Liver (tissue), 9 donors: Measurements from ENCODE around the gene CCDC77. TPM values are rescaled to one million over a fixed set of nuclear protein-coding genes. Genes with fewer than 3 reads are reported as not detected.

Experiments used
- DNase-seq: peaks from one replicate; pipeline ENCODE4 v3.0.0-alpha.2; 2017; ENCODE audit warnings: low spot score
- H3K27ac ChIP-seq, 2 donors: one replicate each; pipeline ENCODE4 v1.7.0; 2013; ENCODE audit warnings: inconsistent platforms in 2 of 2, low read length in 2 of 2, control low read depth in 1 of 2, low read depth in 1 of 2, mild to moderate bottlenecking in 1 of 2
- H3K27me3 ChIP-seq, 4 donors: one replicate each; pipeline versions ENCODE4 v1.6.1 to v1.7.0; 2013; ENCODE audit warnings: low read length in 3 of 4, inconsistent platforms in 1 of 4, mild to moderate bottlenecking in 1 of 4, moderate library complexity in 1 of 4; ENCODE audit not compliant: control insufficient read depth in 4 of 4, insufficient read depth in 4 of 4
- H3K36me3 ChIP-seq, 4 donors: one replicate each; pipeline versions ENCODE4 v1.6.1 to v1.7.0; 2013; ENCODE audit warnings: low read length in 3 of 4, mild to moderate bottlenecking in 3 of 4, low read depth in 1 of 4, moderate library complexity in 1 of 4; ENCODE audit not compliant: control insufficient read depth in 4 of 4, insufficient read depth in 3 of 4
- H3K4me1 ChIP-seq, 4 donors: one replicate each; pipeline versions ENCODE4 v1.6.1 to v1.7.0; 2013; ENCODE audit warnings: low read length in 3 of 4, mild to moderate bottlenecking in 3 of 4, moderate library complexity in 1 of 4; ENCODE audit not compliant: control insufficient read depth in 4 of 4, insufficient read depth in 4 of 4
- H3K4me3 ChIP-seq, 3 donors: one replicate each; pipeline versions ENCODE4 v1.6.1 to v1.7.0; 2013; ENCODE audit warnings: low read length in 3 of 3, control low read depth in 1 of 3, low read depth in 1 of 3, mild to moderate bottlenecking in 1 of 3
- H3K9ac ChIP-seq, 2 donors: one replicate each; pipeline ENCODE4 v1.7.0; 2013; ENCODE audit warnings: low read length in 2 of 2, mild to moderate bottlenecking in 2 of 2, moderate library complexity in 2 of 2, control low read depth in 1 of 2, low read depth in 1 of 2
- H3K9me3 ChIP-seq, 4 donors: one replicate each; pipeline versions ENCODE4 v1.6.1 to v1.7.0; 2013; ENCODE audit warnings: low read length in 3 of 4; ENCODE audit not compliant: control insufficient read depth in 4 of 4
- ATF3 ChIP-seq: IDR thresholded peaks from 2 replicates; pipeline ENCODE4 v1.6.1; 2016; ENCODE audit warnings: antibody characterized with exemption
- EGR1 ChIP-seq, 2 donors: IDR thresholded peaks; 2 replicates each; pipeline ENCODE4 v1.6.1; 2016 to 2018; ENCODE audit warnings: antibody characterized with exemption in 2 of 2, low read depth in 2 of 2
- FOXA1 ChIP-seq: IDR thresholded peaks from 2 replicates; pipeline ENCODE4 v1.6.1; 2016; ENCODE audit warnings: antibody characterized with exemption
- FOXA2 ChIP-seq: IDR thresholded peaks from 2 replicates; pipeline ENCODE4 v1.6.1; 2016; ENCODE audit warnings: antibody characterized with exemption
- HNF4A ChIP-seq, 2 donors: conservative IDR thresholded peaks; 2 replicates each; pipeline ENCODE4 v1.6.1; 2016; ENCODE audit warnings: antibody characterized with exemption in 2 of 2, mild to moderate bottlenecking in 2 of 2
- HNF4G ChIP-seq: IDR thresholded peaks from 2 replicates; pipeline ENCODE4 v1.6.1; 2016; ENCODE audit warnings: antibody characterized with exemption
- NR2F2 ChIP-seq: IDR thresholded peaks from 2 replicates; pipeline ENCODE4 v1.6.1; 2016; ENCODE audit warnings: antibody characterized with exemption
- RAD21 ChIP-seq, 2 donors: IDR thresholded peaks; 2 replicates each; pipeline ENCODE4 v1.6.1; 2016; ENCODE audit warnings: antibody characterized with exemption in 2 of 2, mild to moderate bottlenecking in 2 of 2
- REST ChIP-seq: IDR thresholded peaks from 2 replicates; pipeline ENCODE4 v1.6.1; 2016; ENCODE audit warnings: antibody characterized with exemption, mild to moderate bottlenecking
- RXRA ChIP-seq, 2 donors: IDR thresholded peaks; 2 replicates each; pipeline ENCODE4 v1.6.1; 2017 to 2018; ENCODE audit warnings: antibody characterized with exemption in 2 of 2, mild to moderate bottlenecking in 1 of 2
- SP1 ChIP-seq: IDR thresholded peaks from 2 replicates; pipeline ENCODE4 v1.6.1; 2018; ENCODE audit warnings: antibody characterized with exemption, mild to moderate bottlenecking
- TAF1 ChIP-seq: conservative IDR thresholded peaks from 2 replicates; pipeline ENCODE4 v1.6.1; 2016; ENCODE audit warnings: antibody characterized with exemption, mild to moderate bottlenecking
- YY1 ChIP-seq: IDR thresholded peaks from 2 replicates; pipeline ENCODE4 v1.6.1; 2016; ENCODE audit warnings: antibody characterized with exemption, mild to moderate bottlenecking
- ZBTB33 ChIP-seq: IDR thresholded peaks from 2 replicates; pipeline ENCODE4 v1.6.1; 2016; ENCODE audit warnings: antibody characterized with exemption
- WGBS: extraction: QIAGEN DNeasy Blood & Tissue Kit; methylation state at CpG from one replicate; pipeline ENCODE4 v1.1.7; 2013; 5-methylcytosine and 5-hydroxymethylcytosine counted together
- polyA plus RNA-seq, 2 donors: library from polyadenylated mRNA; stranded (reverse) in 1 of 2; unstranded in 1 of 2; fragments of 200-250 nt in 1 of 2; fragments of >200 nt in 1 of 2; fragmentation: Nextera tagmentation in 1 of 2; extraction: Ambion mirVana in 1 of 2; gene quantifications; one replicate each; pipeline versions ENCODE4 v1.2.1 to v1.2.3, GENCODE V29; 2013 to 2015
- total RNA-seq, 2 donors: library from RNA; depleted of rRNA; stranded (reverse); fragments of >200 nt; gene quantifications; one replicate each; pipeline ENCODE4 v1.2.3, GENCODE V29; 2014
- TF ChIP-seq, protein P1 (sequence below): fragments of 150-350 bp; IDR thresholded peaks from 2 replicates; pipeline ENCODE4 v1.5.1; 2017; ENCODE audit warnings: improper control_type of control experiment, low read depth, low read length; ENCODE audit not compliant: missing input control
- TF ChIP-seq, protein P2 (sequence below): IDR thresholded peaks from 2 replicates; pipeline ENCODE4 v1.6.1; 2016; ENCODE audit warnings: antibody characterized with exemption
- donor health status: healthy.
- donor health status: healthy.
- donor health status: healthy.
- donor health status: healthy.
- donor health status: healthy.

The CCDC77 gene
- total and polyA plus RNA-seq, 4 donors, result 1.2 to 4.2 (median 2.7) TPM

- WGBS, result 5% methylated on average over 109 of the region's 109 CpGs
- Histone ChIP-seq H3K9me3 (no peaks in the 10 kb centered on the region), H3K36me3 (no peaks in the 10 kb centered on the region), H3K4me3 (peak overlapping the region in 2 of 3 donors; percentile 29 to 80), H3K9ac (no peak overlapping the region), H3K27me3 (peaks cover 0 to 3% (median 0%) of the 10 kb centered on the region in 4 donors), H3K4me1 (peaks cover 2 to 17% (median 5%) of the 10 kb centered on the region in 4 donors), H3K27ac (no peak overlapping the region)
- TF ChIP-seq EGR1 (IDR thresholded peaks at IDR 0.05; ENCODE audit: low read depth in 2 of 2) (no peak), FOXA1 (no peak), HNF4A (conservative IDR thresholded peaks at IDR 0.05) (no peak), NR2F2 (no peak), REST (no peak)
- TF ChIP-seq, protein P1, sequence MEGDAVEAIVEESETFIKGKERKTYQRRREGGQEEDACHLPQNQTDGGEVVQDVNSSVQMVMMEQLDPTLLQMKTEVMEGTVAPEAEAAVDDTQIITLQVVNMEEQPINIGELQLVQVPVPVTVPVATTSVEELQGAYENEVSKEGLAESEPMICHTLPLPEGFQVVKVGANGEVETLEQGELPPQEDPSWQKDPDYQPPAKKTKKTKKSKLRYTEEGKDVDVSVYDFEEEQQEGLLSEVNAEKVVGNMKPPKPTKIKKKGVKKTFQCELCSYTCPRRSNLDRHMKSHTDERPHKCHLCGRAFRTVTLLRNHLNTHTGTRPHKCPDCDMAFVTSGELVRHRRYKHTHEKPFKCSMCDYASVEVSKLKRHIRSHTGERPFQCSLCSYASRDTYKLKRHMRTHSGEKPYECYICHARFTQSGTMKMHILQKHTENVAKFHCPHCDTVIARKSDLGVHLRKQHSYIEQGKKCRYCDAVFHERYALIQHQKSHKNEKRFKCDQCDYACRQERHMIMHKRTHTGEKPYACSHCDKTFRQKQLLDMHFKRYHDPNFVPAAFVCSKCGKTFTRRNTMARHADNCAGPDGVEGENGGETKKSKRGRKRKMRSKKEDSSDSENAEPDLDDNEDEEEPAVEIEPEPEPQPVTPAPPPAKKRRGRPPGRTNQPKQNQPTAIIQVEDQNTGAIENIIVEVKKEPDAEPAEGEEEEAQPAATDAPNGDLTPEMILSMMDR, result no peak
- DNase-seq, result no peak
Observed at GRCh38 chr12:460261-461230, 59.1 kb downstream of the CCDC77 start.

- H3K4me3 ChIP-seq, result no peak overlapping the region
- 47% methylated on average over 13 of the region's 13 CpGs for WGBS
- DNase-seq, result no peak
- H3K27me3 ChIP-seq, result peaks cover 0 to 3% (median 0%) of the 10 kb centered on the region in 4 donors
- H3K9ac ChIP-seq, result no peak overlapping the region
- H3K9me3 ChIP-seq, result no peaks in the 10 kb centered on the region
- no peak overlapping the region for H3K27ac ChIP-seq
- peaks cover 2 to 17% (median 5%) of the 10 kb centered on the region in 4 donors for H3K4me1 ChIP-seq
- H3K36me3 ChIP-seq, result no peaks in the 10 kb centered on the region
- no peak for TF ChIP-seq SP1
- no peak for TF ChIP-seq YY1
- no peak for TF ChIP-seq ZBTB33
- no peak for TF ChIP-seq REST
- TF ChIP-seq NR2F2, result no peak
- TF ChIP-seq, protein P1, result no peak
- no peak for TF ChIP-seq HNF4A (conservative IDR thresholded peaks at IDR 0.05)
- TF ChIP-seq FOXA2, result no peak
- no peak for TF ChIP-seq ATF3
- no peak for TF ChIP-seq FOXA1
- no peak for TF ChIP-seq EGR1 (IDR thresholded peaks at IDR 0.05; ENCODE audit: low read depth in 2 of 2)
- no peak for TF ChIP-seq HNF4G
- TF ChIP-seq, protein P2, sequence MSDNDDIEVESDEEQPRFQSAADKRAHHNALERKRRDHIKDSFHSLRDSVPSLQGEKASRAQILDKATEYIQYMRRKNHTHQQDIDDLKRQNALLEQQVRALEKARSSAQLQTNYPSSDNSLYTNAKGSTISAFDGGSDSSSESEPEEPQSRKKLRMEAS, result no peak
- TF ChIP-seq TAF1, result no peak
- no peak for TF ChIP-seq RXRA (IDR thresholded peaks at IDR 0.05)
- no peak for TF ChIP-seq RAD21 (IDR thresholded peaks at IDR 0.05)
Observed at GRCh38 chr12:461425-461824, 60.0 kb downstream of the CCDC77 start.
